ENCODE data around the gene ATOX1. TPM values are rescaled to one million over a fixed set of nuclear protein-coding genes. Genes with fewer than 3 reads are reported as not detected.

ATOX1 gene
- total and polyA plus RNA-seq, 2 of the 13 experiments (the other 11 are each of a cell fraction or from before 2014, with no cell fraction given): 62.4 to 124 TPM

DNA sequence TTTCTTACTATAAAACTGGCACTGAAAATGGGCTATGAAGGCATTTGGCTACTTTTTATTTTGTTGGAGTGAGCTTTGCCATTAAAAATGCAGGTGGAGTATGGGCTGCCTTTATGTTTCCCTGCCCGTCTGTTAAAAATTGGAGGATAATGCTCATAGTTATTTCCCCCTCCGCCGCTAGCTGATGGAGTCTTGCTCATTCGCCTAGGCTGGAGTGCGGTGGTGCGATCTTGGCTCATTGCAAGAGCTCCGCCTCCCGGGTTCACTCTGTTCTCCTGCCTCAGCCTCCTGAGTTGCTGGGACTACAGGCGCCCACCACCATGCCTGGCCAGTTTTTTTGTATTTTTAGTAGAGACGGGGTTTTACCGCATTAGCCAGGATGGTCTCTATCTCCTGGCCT lies 21.9 kb upstream of the ATOX1 start:
- Histone ChIP-seq H3K9me3 (ENCODE audit: low read length) (no peaks in the 10 kb centered on the region), H3K27me3 (ENCODE audit: control insufficient read depth in 1 of 2, insufficient read depth in 2 of 2, low read length in 2 of 2) (no peaks in the 10 kb centered on the region), H3K4me1 (ENCODE audit: insufficient read depth, low read length) (peaks cover 96% of the 10 kb centered on the region), H3K27ac (ENCODE audit: extremely low read length, insufficient read depth, low read length) (no peak overlapping the region), H3K36me3 (replicated peaks in 1 of 2; ENCODE audit: control insufficient read depth in 1 of 2, insufficient read depth in 2 of 2, low read length in 2 of 2) (peaks cover 2 to 9% of the 10 kb centered on the region in 2 experiments; a peak in 4 of 5 replicates), H3K4me2 (ENCODE audit: low read depth, low read length) (0 out of 2 replicates have a peak overlapping the region, but pooled peaks have one; percentile 2), H3K9ac (ENCODE audit: insufficient read depth, low read depth, low read length) (no peak overlapping the region), H2AFZ (ENCODE audit: low read length) (no peak overlapping the region), H4K20me1 (ENCODE audit: insufficient read depth, low read length) (peaks cover 98% of the 10 kb centered on the region), H3K4me3 (replicated peaks in 1 of 3; ENCODE audit: insufficient read depth in 1 of 3, low read depth in 2 of 3, low read length in 3 of 3) (no peak overlapping the region), H3K79me2 (ENCODE audit: insufficient read depth, low read length) (peaks cover 100% of the 10 kb centered on the region)
- CTCF ChIA-PET (ENCODE audit: low intra/inter-chr PET ratio, low total read pairs): no interaction called here
- ATAC-seq (no peak; the same call in 2 of the 3 replicates), DNase-seq (ENCODE audit: low spot score) (no peak), FAIRE-seq (no peak)
- in situ Hi-C loops (cut with HindIII; ENCODE audit: extremely low pct_ligation_motif_present, low pct_unique_long_range_greater_than_20kb) (no loop called here), intact Hi-C loops (cut with micrococcal nuclease; ENCODE audit: unreplicated experiment) (no loop called here)
- POLR2A ChIA-PET: interaction anchor here (4.8 kb wide), 1 partner anchor 8 kb away, joined by 31 read pairs; the partner anchor contains the start of gene G3BP1
- BruUV-seq (replicated peaks): no TSS peak
- 92% methylated on average over 11 of the region's 11 CpGs for WGBS (ENCODE audit: low lambda C conversion rate)
- TF ChIP-seq ZSCAN20 (CRISPR knock-in tag; IDR thresholded peaks at IDR 0.05; ENCODE audit: borderline replicate concordance) (no peak), MIER2 (CRISPR knock-in tag; IDR thresholded peaks at IDR 0.05) (no peak), PCBP2 (optimal IDR thresholded peaks at IDR 0.05; ENCODE audit: low read depth, low read length, poor library complexity, severe bottlenecking) (no peak), ESRRA (CRISPR knock-in tag; IDR thresholded peaks at IDR 0.05; ENCODE audit: low read depth) (no peak), KAT8 (CRISPR knock-in tag; IDR thresholded peaks at IDR 0.05) (no peak), SP4 (CRISPR knock-in tag; IDR thresholded peaks at IDR 0.05) (no peak), MED13 (CRISPR knock-in tag; IDR thresholded peaks at IDR 0.05) (no peak), MXI1 (IDR thresholded peaks at IDR 0.05; ENCODE audit: borderline replicate concordance, low read depth, low read length) (no peak), ZNF557 (CRISPR knock-in tag; IDR thresholded peaks at IDR 0.05) (no peak), ZBTB7A (CRISPR knock-in tag; IDR thresholded peaks at IDR 0.05) (no peak), ARNTL (CRISPR knock-in tag; IDR thresholded peaks at IDR 0.05) (no peak), FOXA3 (CRISPR knock-in tag; IDR thresholded peaks at IDR 0.05) (no peak)
- TF ChIP-seq, protein P1, sequence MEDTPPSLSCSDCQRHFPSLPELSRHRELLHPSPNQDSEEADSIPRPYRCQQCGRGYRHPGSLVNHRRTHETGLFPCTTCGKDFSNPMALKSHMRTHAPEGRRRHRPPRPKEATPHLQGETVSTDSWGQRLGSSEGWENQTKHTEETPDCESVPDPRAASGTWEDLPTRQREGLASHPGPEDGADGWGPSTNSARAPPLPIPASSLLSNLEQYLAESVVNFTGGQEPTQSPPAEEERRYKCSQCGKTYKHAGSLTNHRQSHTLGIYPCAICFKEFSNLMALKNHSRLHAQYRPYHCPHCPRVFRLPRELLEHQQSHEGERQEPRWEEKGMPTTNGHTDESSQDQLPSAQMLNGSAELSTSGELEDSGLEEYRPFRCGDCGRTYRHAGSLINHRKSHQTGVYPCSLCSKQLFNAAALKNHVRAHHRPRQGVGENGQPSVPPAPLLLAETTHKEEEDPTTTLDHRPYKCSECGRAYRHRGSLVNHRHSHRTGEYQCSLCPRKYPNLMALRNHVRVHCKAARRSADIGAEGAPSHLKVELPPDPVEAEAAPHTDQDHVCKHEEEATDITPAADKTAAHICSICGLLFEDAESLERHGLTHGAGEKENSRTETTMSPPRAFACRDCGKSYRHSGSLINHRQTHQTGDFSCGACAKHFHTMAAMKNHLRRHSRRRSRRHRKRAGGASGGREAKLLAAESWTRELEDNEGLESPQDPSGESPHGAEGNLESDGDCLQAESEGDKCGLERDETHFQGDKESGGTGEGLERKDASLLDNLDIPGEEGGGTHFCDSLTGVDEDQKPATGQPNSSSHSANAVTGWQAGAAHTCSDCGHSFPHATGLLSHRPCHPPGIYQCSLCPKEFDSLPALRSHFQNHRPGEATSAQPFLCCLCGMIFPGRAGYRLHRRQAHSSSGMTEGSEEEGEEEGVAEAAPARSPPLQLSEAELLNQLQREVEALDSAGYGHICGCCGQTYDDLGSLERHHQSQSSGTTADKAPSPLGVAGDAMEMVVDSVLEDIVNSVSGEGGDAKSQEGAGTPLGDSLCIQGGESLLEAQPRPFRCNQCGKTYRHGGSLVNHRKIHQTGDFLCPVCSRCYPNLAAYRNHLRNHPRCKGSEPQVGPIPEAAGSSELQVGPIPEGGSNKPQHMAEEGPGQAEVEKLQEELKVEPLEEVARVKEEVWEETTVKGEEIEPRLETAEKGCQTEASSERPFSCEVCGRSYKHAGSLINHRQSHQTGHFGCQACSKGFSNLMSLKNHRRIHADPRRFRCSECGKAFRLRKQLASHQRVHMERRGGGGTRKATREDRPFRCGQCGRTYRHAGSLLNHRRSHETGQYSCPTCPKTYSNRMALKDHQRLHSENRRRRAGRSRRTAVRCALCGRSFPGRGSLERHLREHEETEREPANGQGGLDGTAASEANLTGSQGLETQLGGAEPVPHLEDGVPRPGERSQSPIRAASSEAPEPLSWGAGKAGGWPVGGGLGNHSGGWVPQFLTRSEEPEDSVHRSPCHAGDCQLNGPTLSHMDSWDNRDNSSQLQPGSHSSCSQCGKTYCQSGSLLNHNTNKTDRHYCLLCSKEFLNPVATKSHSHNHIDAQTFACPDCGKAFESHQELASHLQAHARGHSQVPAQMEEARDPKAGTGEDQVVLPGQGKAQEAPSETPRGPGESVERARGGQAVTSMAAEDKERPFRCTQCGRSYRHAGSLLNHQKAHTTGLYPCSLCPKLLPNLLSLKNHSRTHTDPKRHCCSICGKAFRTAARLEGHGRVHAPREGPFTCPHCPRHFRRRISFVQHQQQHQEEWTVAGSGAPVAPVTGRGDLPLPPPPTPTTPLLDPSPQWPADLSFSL (CRISPR knock-in tag; IDR thresholded peaks at IDR 0.05): no peak
- TF ChIP-seq, protein P2, sequence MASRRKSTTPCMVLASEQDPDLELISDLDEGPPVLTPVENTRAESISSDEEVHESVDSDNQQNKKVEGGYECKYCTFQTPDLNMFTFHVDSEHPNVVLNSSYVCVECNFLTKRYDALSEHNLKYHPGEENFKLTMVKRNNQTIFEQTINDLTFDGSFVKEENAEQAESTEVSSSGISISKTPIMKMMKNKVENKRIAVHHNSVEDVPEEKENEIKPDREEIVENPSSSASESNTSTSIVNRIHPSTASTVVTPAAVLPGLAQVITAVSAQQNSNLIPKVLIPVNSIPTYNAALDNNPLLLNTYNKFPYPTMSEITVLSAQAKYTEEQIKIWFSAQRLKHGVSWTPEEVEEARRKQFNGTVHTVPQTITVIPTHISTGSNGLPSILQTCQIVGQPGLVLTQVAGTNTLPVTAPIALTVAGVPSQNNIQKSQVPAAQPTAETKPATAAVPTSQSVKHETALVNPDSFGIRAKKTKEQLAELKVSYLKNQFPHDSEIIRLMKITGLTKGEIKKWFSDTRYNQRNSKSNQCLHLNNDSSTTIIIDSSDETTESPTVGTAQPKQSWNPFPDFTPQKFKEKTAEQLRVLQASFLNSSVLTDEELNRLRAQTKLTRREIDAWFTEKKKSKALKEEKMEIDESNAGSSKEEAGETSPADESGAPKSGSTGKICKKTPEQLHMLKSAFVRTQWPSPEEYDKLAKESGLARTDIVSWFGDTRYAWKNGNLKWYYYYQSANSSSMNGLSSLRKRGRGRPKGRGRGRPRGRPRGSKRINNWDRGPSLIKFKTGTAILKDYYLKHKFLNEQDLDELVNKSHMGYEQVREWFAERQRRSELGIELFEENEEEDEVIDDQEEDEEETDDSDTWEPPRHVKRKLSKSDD (CRISPR knock-in tag; IDR thresholded peaks at IDR 0.05; ENCODE audit: low read depth): no peak
- TF ChIP-seq, protein P3, sequence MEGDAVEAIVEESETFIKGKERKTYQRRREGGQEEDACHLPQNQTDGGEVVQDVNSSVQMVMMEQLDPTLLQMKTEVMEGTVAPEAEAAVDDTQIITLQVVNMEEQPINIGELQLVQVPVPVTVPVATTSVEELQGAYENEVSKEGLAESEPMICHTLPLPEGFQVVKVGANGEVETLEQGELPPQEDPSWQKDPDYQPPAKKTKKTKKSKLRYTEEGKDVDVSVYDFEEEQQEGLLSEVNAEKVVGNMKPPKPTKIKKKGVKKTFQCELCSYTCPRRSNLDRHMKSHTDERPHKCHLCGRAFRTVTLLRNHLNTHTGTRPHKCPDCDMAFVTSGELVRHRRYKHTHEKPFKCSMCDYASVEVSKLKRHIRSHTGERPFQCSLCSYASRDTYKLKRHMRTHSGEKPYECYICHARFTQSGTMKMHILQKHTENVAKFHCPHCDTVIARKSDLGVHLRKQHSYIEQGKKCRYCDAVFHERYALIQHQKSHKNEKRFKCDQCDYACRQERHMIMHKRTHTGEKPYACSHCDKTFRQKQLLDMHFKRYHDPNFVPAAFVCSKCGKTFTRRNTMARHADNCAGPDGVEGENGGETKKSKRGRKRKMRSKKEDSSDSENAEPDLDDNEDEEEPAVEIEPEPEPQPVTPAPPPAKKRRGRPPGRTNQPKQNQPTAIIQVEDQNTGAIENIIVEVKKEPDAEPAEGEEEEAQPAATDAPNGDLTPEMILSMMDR (CRISPR knock-in tag; IDR thresholded peaks at IDR 0.05): no peak

All from HepG2 (cell line).